ENCODE measurements around the gene ISLR2. TPM values are rescaled to one million over a fixed set of nuclear protein-coding genes. Genes with fewer than 3 reads are reported as not detected.

The ISLR2 gene
- total RNA-seq, 2 donors from 2014 or later: 1.9 to 4.3 TPM

DNA sequence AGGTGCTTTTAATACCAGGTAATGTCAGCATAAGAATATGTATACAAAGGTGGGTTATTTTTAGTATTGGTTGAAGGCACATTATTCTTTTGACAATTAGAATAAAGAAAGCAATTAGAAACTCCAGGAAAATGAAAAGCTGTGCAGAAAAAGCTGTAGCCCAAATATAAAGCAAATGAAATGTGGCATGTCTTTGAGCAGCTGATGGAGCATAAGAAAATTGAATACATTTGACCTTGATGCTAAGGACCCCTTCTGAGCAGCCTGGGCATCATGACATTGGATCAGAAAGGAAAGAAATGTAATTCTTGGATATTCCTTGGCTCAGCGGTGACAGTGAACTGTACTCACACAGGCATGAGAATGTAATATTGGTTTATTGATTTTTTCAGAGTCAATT is 35.1 kb downstream of the ISLR2 start:
- Histone ChIP-seq H3K4me1 (replicated peaks) (no peaks in the 10 kb centered on the region), H3K9me3 (no peaks in the 10 kb centered on the region), H3K36me3 (no peaks in the 10 kb centered on the region), H3K27me3 (replicated peaks; ENCODE audit: insufficient read depth) (no peaks in the 10 kb centered on the region), H3K27ac (no peak overlapping the region), H3K4me3 (no peak overlapping the region)
- WGBS: 100% methylated on average over 1 of the region's 1 CpG
- TF ChIP-seq, protein P1, sequence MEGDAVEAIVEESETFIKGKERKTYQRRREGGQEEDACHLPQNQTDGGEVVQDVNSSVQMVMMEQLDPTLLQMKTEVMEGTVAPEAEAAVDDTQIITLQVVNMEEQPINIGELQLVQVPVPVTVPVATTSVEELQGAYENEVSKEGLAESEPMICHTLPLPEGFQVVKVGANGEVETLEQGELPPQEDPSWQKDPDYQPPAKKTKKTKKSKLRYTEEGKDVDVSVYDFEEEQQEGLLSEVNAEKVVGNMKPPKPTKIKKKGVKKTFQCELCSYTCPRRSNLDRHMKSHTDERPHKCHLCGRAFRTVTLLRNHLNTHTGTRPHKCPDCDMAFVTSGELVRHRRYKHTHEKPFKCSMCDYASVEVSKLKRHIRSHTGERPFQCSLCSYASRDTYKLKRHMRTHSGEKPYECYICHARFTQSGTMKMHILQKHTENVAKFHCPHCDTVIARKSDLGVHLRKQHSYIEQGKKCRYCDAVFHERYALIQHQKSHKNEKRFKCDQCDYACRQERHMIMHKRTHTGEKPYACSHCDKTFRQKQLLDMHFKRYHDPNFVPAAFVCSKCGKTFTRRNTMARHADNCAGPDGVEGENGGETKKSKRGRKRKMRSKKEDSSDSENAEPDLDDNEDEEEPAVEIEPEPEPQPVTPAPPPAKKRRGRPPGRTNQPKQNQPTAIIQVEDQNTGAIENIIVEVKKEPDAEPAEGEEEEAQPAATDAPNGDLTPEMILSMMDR (IDR thresholded peaks at IDR 0.05): no peak
- TF ChIP-seq POLR2AphosphoS5 (IDR thresholded peaks at IDR 0.05): no peak
- no peak for TF ChIP-seq POLR2A (IDR thresholded peaks at IDR 0.05)
- intact Hi-C loops (cut with DNase I): no loop called here
- DNase-seq (ENCODE audit: low spot score): no peak

DNA sequence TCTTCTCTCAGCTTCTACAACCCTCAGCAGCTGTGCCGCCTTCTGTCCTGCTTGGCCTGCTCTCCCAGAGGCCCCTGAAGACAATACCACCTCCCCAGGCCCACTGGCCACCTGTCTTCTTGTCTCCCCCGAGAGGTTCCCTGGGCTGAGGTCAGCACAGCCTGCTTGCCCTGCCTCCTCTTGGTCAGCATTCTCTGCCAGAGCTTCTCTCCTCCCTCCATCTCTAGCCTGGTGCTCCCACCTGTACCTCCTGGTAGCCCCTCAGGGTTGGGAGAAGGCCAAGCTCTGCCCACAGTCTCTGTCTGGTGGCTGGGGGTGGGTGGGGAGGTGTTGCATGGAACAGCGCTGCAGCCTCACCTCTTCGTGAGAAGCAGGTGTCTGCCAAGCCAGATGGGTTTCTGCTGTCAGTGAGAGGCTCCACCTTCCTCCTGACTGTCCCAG is 37.5 kb downstream of the ISLR2 start:
- H3K4me1 ChIP-seq (replicated peaks): no peaks in the 10 kb centered on the region
- DNase-seq (ENCODE audit: low spot score): no peak
- no peaks in the 10 kb centered on the region for H3K9me3 ChIP-seq
- intact Hi-C loops (cut with DNase I): no loop called here
- H3K27ac ChIP-seq: no peak overlapping the region
- no peak for TF ChIP-seq POLR2AphosphoS5 (IDR thresholded peaks at IDR 0.05)
- H3K27me3 ChIP-seq (replicated peaks; ENCODE audit: insufficient read depth): no peaks in the 10 kb centered on the region
- H3K36me3 ChIP-seq: no peaks in the 10 kb centered on the region
- WGBS: 87% methylated on average over 4 of the region's 4 CpGs
- H3K4me3 ChIP-seq: no peak overlapping the region

DNA sequence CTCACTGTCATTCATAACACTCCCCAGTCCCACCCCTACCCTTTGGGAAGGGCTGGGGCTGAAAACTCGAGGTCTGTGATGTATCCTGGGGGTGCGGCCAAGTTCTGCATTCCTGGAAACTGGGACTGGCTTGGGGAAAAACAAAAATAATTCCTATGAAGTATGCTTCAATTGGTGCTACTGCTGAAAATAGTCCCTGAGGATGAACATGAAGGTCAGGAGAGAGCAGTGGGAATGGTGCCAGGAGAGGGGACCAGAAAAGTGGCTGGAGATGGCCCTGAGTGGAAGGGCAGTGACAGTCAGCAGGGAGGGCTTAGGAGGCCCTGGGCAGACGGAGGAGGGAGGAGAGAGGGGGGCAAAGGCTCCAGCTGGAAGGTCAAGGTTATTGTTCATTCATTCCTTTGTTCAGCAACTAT is 38.3 kb downstream of the ISLR2 start:
- no peak overlapping the region for H3K4me3 ChIP-seq
- no peak overlapping the region for H3K27ac ChIP-seq
- H3K9me3 ChIP-seq: no peaks in the 10 kb centered on the region
- intact Hi-C loops (cut with DNase I): no loop called here
- no peaks in the 10 kb centered on the region for H3K36me3 ChIP-seq
- TF ChIP-seq POLR2A (IDR thresholded peaks at IDR 0.05): no peak
- TF ChIP-seq POLR2AphosphoS5 (IDR thresholded peaks at IDR 0.05): no peak
- TF ChIP-seq, protein P1 (IDR thresholded peaks at IDR 0.05): no peak
- 43% methylated on average over 3 of the region's 3 CpGs for WGBS
- no peaks in the 10 kb centered on the region for H3K4me1 ChIP-seq (replicated peaks)
- DNase-seq (ENCODE audit: low spot score): no peak
- H3K27me3 ChIP-seq (replicated peaks; ENCODE audit: insufficient read depth): no peaks in the 10 kb centered on the region

DNA sequence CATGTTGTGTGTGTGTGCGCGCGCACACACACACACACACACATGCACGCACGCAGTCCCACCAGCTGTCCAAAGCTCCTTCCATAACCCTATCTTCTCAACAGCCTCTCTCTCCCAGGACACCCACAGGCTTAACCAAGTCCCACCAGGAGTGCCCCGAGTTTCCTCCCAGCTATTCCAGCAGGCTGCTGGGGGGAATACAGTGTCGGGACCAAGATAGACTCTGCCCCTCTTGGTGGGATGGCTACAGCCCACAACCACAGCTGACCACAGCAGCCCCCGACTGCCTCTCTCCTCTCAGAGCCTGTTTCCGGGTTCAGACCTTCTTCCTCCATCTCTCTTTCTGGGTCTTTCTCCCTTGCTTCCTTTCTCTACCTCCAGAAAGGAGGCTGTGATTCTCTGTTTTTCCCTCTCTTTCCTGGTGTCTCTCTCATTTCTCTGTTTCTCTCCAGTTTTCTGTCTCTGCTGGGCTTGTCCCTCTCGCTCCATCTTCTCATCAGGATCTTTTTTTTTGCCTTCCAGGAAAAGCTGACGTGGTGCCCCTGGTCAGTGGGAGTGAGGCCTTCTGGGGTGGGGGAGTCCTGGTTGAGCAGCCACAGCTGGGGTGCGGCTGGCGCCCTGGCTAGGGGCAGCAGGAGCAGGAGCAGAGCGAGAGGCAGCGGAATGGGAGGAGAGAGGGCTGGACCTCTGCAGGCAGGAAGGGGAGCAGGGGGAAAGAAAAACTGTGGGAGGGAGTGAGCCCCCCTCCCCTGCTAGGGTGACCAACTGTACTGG is 39.9 kb downstream of the ISLR2 start:
- Histone ChIP-seq H3K9me3 (no peaks in the 10 kb centered on the region), H3K36me3 (no peaks in the 10 kb centered on the region), H3K27me3 (replicated peaks; ENCODE audit: insufficient read depth) (no peaks in the 10 kb centered on the region), H3K27ac (no peak overlapping the region), H3K4me1 (replicated peaks) (no peaks in the 10 kb centered on the region), H3K4me3 (no peak overlapping the region)
- 84% methylated on average over 15 of the region's 15 CpGs for WGBS
- TF ChIP-seq POLR2A (IDR thresholded peaks at IDR 0.05): no peak
- TF ChIP-seq, protein P1 (IDR thresholded peaks at IDR 0.05): no peak
- no peak for TF ChIP-seq POLR2AphosphoS5 (IDR thresholded peaks at IDR 0.05)
- intact Hi-C loops (cut with DNase I): no loop called here
- no peak for DNase-seq (ENCODE audit: low spot score)

DNA sequence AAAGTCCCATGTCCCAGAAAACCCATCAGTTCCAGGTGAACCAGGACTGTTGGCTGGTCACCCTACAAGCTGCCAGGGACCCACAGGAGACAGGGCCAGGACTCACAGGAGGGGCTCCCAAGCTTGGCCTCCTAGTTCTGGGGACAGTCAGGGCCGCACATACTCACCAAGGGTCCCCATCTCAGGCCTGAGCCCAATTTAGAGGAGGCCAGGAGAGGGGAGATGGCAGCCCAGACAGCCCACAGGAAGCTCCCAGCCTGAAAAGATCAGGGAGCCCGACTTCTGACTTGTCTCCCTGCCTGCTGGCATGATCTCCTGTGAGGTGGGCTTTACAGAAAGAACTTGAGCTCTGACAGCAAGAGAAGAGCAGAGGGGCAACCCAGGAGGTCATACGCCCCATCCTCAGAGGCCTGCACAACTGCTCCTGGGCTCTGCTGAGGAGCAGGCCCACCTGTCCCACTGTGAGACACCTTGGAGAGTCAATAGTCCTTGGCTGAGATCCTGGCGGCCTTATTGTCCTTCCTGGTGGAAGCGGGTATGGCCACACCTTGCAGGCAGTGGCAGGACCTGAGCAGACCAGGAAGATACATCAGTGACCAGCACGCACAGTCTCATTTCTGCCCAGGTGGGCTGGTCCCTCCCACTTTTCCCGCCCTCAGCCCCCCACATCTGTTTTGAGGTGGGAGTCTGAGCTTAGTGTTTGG is 40.6 kb downstream of the ISLR2 start:
- 91% methylated on average over 7 of the region's 7 CpGs for WGBS
- Histone ChIP-seq H3K9me3 (no peaks in the 10 kb centered on the region), H3K27ac (no peak overlapping the region), H3K27me3 (replicated peaks; ENCODE audit: insufficient read depth) (no peaks in the 10 kb centered on the region), H3K36me3 (no peaks in the 10 kb centered on the region), H3K4me3 (no peak overlapping the region), H3K4me1 (replicated peaks) (no peaks in the 10 kb centered on the region)
- intact Hi-C loops (cut with DNase I): no loop called here
- TF ChIP-seq POLR2A (IDR thresholded peaks at IDR 0.05) (no peak), POLR2AphosphoS5 (IDR thresholded peaks at IDR 0.05) (no peak)
- TF ChIP-seq, protein P1 (IDR thresholded peaks at IDR 0.05): no peak
- DNase-seq (ENCODE audit: low spot score): no peak
